GM23338 (cell line): Measurements from ENCODE around the gene CIB1. TPM values are rescaled to one million over a fixed set of nuclear protein-coding genes. Genes with fewer than 3 reads are reported as not detected.

ENCODE experiments used
- ATAC-seq: fragments of 200-7000 bp; cut with Tn5 transposase; 3 replicates; pipeline ENCODE4 v1.9.1; 2020
- DNase-seq: peaks from one replicate; pipeline ENCODE4 v3.0.0-alpha.2; 2015; ENCODE audit warnings: low spot score
- H2AFZ ChIP-seq: fragments of 200-600 bp; sonication (generic); 2 replicates; pipeline ENCODE4 v1.8.0; 2016; ENCODE audit warnings: antibody characterized with exemption, mild to moderate bottlenecking, moderate library complexity
- H3F3A ChIP-seq: fragments of 200-600 bp; sonication (generic); replicated peaks from 2 replicates; pipeline ENCODE4 v1.8.0; 2017; ENCODE audit warnings: antibody characterized with exemption, mixed run types, low read depth
- H3K27ac ChIP-seq: fragments of 200-600 bp; sonication (generic); 2 replicates; pipeline ENCODE4 v1.6.1; 2016; ENCODE audit warnings: low read depth
- H3K27me3 ChIP-seq: fragments of 200-600 bp; sonication (generic); 2 replicates; pipeline ENCODE4 v1.8.0; 2016; ENCODE audit warnings: mild to moderate bottlenecking, mixed run types, moderate library complexity; ENCODE audit not compliant: insufficient read depth
- H3K36me3 ChIP-seq: fragments of 200-600 bp; sonication (generic); 2 replicates; pipeline ENCODE4 v1.8.0; 2016; ENCODE audit warnings: mild to moderate bottlenecking; ENCODE audit not compliant: insufficient read depth
- H3K4me1 ChIP-seq: fragments of 200-600 bp; sonication (generic); 2 replicates; pipeline ENCODE4 v1.8.0; 2016; ENCODE audit warnings: mild to moderate bottlenecking, moderate library complexity; ENCODE audit not compliant: insufficient read depth
- H3K4me2 ChIP-seq: fragments of 200-600 bp; sonication (generic); 2 replicates; pipeline ENCODE4 v1.7.1; 2017; ENCODE audit warnings: mixed run types
- H3K4me3 ChIP-seq: fragments of 200-600 bp; sonication (generic); 2 replicates; pipeline ENCODE4 v1.6.1; 2016; ENCODE audit warnings: mixed run types
- H3K79me2 ChIP-seq: fragments of 200-600 bp; sonication (generic); replicated peaks from 2 replicates; pipeline ENCODE4 v1.8.0; 2017; ENCODE audit warnings: mild to moderate bottlenecking; ENCODE audit not compliant: insufficient read depth
- H3K9me2 ChIP-seq: fragments of 200-600 bp; sonication (generic); 2 replicates; pipeline ENCODE4 v1.8.0; 2017; ENCODE audit not compliant: insufficient read depth
- H4K20me1 ChIP-seq: fragments of 200-600 bp; sonication (generic); replicated peaks from 2 replicates; pipeline ENCODE4 v1.8.0; 2017; ENCODE audit warnings: mild to moderate bottlenecking; ENCODE audit not compliant: insufficient read depth
- H3K27ac Mint-ChIP-seq: 2 replicates; pipeline ENCODE4 v1.8.0; 2020; ENCODE audit warnings: inconsistent platforms, mild to moderate bottlenecking, moderate library complexity, mixed read lengths
- H3K27me3 Mint-ChIP-seq: 3 replicates; pipeline ENCODE4 v1.8.0; 2022; ENCODE audit warnings: low read depth, mild to moderate bottlenecking, moderate library complexity, mixed read lengths, inconsistent platforms; ENCODE audit not compliant: insufficient read depth, poor library complexity
- H3K36me3 Mint-ChIP-seq: 3 replicates; pipeline ENCODE4 v1.8.0; 2021; ENCODE audit warnings: low read depth, mild to moderate bottlenecking, inconsistent platforms, moderate library complexity, mixed read lengths
- H3K4me1 Mint-ChIP-seq: 3 replicates; pipeline ENCODE4 v1.8.0; 2020; ENCODE audit warnings: mild to moderate bottlenecking, inconsistent platforms, mixed read lengths
- H3K4me3 Mint-ChIP-seq: 3 replicates; pipeline ENCODE4 v1.8.0; 2021; ENCODE audit warnings: moderate library complexity, mild to moderate bottlenecking, inconsistent platforms, mixed read lengths
- H3K9me3 Mint-ChIP-seq: 3 replicates; pipeline ENCODE4 v1.8.0; 2020; ENCODE audit warnings: moderate library complexity, mild to moderate bottlenecking, inconsistent platforms, mixed read lengths
- CREB1 ChIP-seq: fragments of 250-450 bp; sonication (Bioruptor Pico); IDR thresholded peaks from 2 replicates; pipeline ENCODE4 v1.5.0; 2020; ENCODE audit warnings: low read depth, mild to moderate bottlenecking, moderate library complexity
- EZH2 ChIP-seq: fragments of 200-600 bp; sonication (generic); IDR thresholded peaks from one replicate; pipeline ENCODE4 v1.8.0; 2017; ENCODE audit warnings: antibody characterized with exemption, mild to moderate bottlenecking, low read depth; ENCODE audit not compliant: unreplicated experiment
- EZH2phosphoT487 ChIP-seq: fragments of 200-600 bp; sonication (generic); IDR thresholded peaks from one replicate; pipeline ENCODE4 v1.8.1; 2018; ENCODE audit warnings: antibody characterized with exemption; ENCODE audit not compliant: unreplicated experiment
- JUNB ChIP-seq: IDR thresholded peaks from one replicate; pipeline ENCODE4 v1.6.1; 2016; ENCODE audit warnings: antibody characterized with exemption; ENCODE audit not compliant: unreplicated experiment
- NANOG ChIP-seq: IDR thresholded peaks from 2 replicates; pipeline ENCODE4 v1.6.1; 2016; ENCODE audit warnings: antibody characterized with exemption, borderline replicate concordance
- POLR2AphosphoS5 ChIP-seq: IDR thresholded peaks from 2 replicates; pipeline ENCODE4 v1.6.1; 2016; ENCODE audit warnings: antibody characterized with exemption, low read depth
- STAT1 ChIP-seq: IDR thresholded peaks from one replicate; pipeline ENCODE4 v1.6.1; 2016; ENCODE audit warnings: antibody characterized with exemption; ENCODE audit not compliant: unreplicated experiment
- ZNF114 ChIP-seq: fragments of 250-450 bp; sonication (Bioruptor Pico); IDR thresholded peaks from 2 replicates; pipeline ENCODE4 v1.5.0; 2020; ENCODE audit warnings: mild to moderate bottlenecking, moderate library complexity
- ZNF331 ChIP-seq: fragments of 250-450 bp; sonication (Bioruptor Pico); IDR thresholded peaks from 2 replicates; pipeline ENCODE4 v1.5.0; 2020; ENCODE audit warnings: low read depth, mild to moderate bottlenecking, moderate library complexity
- polyA plus RNA-seq: library from polyadenylated mRNA; unstranded; fragments of >200 nt; fragmentation: Nextera tagmentation; extraction: Ambion mirVana; gene quantifications from 2 replicates; pipeline ENCODE4 v1.2.1, GENCODE V29; 2016
- total RNA-seq: library from RNA; depleted of rRNA; stranded (reverse); fragments of >200 nt; shearing (Covaris generic); gene quantifications from 2 replicates; pipeline ENCODE4 v1.2.3, GENCODE V29; 2014
- TF ChIP-seq, protein P1 (sequence below): IDR thresholded peaks from one replicate; pipeline ENCODE4 v1.6.1; 2018; ENCODE audit warnings: antibody characterized with exemption; ENCODE audit not compliant: unreplicated experiment
- TF ChIP-seq, protein P2 (sequence below), 2 experiments: fragments of 200-600 bp in 1 of 2; sonication (generic) in 1 of 2; conservative IDR thresholded peaks; 2 replicates each; pipeline versions ENCODE4 v1.5.1 to v1.6.1; 2016 to 2017; ENCODE audit warnings: antibody characterized with exemption in 2 of 2, low read depth in 2 of 2, mild to moderate bottlenecking in 2 of 2, moderate library complexity in 1 of 2
- TF ChIP-seq, protein P3 (sequence below): IDR thresholded peaks from 2 replicates; pipeline ENCODE4 v1.6.1; 2016; ENCODE audit warnings: antibody characterized with exemption
- TF ChIP-seq, protein P4 (sequence below): fragments of 250-450 bp; sonication (Bioruptor Pico); IDR thresholded peaks from 2 replicates; pipeline ENCODE4 v1.5.0; 2020; ENCODE audit warnings: mild to moderate bottlenecking, moderate library complexity

CIB1 gene
- total and polyA plus RNA-seq, 2 experiments from 2014 or later, result 9.8 to 35.9 TPM

DNA sequence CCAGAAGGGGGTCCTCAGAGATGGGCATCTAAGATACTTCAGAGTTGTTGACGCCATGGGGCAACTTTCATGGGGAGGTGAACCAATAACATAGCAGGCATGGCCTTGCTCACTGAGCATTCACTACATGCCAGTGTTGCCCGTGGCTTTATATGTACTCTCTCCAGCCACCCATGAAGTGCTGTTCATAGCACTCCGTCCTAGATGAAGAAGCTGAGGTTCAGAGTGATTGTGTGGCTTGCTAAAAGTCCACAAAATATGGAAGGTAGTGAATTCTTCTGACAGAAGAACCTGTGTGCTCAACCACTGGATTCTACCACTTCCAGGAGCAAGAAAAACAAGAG, 42.4 kb downstream of the CIB1 start:
- Histone ChIP-seq H3K79me2 (no peaks in the 10 kb centered on the region), H3K9me2 (no peaks in the 10 kb centered on the region), H3F3A (no peaks in the 10 kb centered on the region), H4K20me1 (no peaks in the 10 kb centered on the region), H3K4me1 (no peaks in the 10 kb centered on the region), H3K4me3 (no peak overlapping the region), H3K4me2 (no peak overlapping the region), H3K27me3 (no peaks in the 10 kb centered on the region), H2AFZ (no peak overlapping the region), H3K36me3 (no peaks in the 10 kb centered on the region), H3K27ac (no peak overlapping the region)
- no peak for TF ChIP-seq EZH2
- TF ChIP-seq, protein P1, sequence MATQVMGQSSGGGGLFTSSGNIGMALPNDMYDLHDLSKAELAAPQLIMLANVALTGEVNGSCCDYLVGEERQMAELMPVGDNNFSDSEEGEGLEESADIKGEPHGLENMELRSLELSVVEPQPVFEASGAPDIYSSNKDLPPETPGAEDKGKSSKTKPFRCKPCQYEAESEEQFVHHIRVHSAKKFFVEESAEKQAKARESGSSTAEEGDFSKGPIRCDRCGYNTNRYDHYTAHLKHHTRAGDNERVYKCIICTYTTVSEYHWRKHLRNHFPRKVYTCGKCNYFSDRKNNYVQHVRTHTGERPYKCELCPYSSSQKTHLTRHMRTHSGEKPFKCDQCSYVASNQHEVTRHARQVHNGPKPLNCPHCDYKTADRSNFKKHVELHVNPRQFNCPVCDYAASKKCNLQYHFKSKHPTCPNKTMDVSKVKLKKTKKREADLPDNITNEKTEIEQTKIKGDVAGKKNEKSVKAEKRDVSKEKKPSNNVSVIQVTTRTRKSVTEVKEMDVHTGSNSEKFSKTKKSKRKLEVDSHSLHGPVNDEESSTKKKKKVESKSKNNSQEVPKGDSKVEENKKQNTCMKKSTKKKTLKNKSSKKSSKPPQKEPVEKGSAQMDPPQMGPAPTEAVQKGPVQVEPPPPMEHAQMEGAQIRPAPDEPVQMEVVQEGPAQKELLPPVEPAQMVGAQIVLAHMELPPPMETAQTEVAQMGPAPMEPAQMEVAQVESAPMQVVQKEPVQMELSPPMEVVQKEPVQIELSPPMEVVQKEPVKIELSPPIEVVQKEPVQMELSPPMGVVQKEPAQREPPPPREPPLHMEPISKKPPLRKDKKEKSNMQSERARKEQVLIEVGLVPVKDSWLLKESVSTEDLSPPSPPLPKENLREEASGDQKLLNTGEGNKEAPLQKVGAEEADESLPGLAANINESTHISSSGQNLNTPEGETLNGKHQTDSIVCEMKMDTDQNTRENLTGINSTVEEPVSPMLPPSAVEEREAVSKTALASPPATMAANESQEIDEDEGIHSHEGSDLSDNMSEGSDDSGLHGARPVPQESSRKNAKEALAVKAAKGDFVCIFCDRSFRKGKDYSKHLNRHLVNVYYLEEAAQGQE, result no peak
- no peak for TF ChIP-seq POLR2AphosphoS5
- no peak for TF ChIP-seq CREB1
- TF ChIP-seq, protein P2, sequence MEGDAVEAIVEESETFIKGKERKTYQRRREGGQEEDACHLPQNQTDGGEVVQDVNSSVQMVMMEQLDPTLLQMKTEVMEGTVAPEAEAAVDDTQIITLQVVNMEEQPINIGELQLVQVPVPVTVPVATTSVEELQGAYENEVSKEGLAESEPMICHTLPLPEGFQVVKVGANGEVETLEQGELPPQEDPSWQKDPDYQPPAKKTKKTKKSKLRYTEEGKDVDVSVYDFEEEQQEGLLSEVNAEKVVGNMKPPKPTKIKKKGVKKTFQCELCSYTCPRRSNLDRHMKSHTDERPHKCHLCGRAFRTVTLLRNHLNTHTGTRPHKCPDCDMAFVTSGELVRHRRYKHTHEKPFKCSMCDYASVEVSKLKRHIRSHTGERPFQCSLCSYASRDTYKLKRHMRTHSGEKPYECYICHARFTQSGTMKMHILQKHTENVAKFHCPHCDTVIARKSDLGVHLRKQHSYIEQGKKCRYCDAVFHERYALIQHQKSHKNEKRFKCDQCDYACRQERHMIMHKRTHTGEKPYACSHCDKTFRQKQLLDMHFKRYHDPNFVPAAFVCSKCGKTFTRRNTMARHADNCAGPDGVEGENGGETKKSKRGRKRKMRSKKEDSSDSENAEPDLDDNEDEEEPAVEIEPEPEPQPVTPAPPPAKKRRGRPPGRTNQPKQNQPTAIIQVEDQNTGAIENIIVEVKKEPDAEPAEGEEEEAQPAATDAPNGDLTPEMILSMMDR (conservative IDR thresholded peaks at IDR 0.05; ENCODE audit: low read depth in 2 of 2), result no peak
- TF ChIP-seq, protein P3, sequence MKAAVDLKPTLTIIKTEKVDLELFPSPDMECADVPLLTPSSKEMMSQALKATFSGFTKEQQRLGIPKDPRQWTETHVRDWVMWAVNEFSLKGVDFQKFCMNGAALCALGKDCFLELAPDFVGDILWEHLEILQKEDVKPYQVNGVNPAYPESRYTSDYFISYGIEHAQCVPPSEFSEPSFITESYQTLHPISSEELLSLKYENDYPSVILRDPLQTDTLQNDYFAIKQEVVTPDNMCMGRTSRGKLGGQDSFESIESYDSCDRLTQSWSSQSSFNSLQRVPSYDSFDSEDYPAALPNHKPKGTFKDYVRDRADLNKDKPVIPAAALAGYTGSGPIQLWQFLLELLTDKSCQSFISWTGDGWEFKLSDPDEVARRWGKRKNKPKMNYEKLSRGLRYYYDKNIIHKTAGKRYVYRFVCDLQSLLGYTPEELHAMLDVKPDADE, result no peak
- no peak for TF ChIP-seq EZH2phosphoT487
- TF ChIP-seq NANOG, result no peak
- no peak for TF ChIP-seq JUNB
- no peak for TF ChIP-seq ZNF331 (CRISPR knock-in tag)
- no peak for TF ChIP-seq ZNF114 (CRISPR knock-in tag)
- TF ChIP-seq STAT1, result no peak
- TF ChIP-seq, protein P4, sequence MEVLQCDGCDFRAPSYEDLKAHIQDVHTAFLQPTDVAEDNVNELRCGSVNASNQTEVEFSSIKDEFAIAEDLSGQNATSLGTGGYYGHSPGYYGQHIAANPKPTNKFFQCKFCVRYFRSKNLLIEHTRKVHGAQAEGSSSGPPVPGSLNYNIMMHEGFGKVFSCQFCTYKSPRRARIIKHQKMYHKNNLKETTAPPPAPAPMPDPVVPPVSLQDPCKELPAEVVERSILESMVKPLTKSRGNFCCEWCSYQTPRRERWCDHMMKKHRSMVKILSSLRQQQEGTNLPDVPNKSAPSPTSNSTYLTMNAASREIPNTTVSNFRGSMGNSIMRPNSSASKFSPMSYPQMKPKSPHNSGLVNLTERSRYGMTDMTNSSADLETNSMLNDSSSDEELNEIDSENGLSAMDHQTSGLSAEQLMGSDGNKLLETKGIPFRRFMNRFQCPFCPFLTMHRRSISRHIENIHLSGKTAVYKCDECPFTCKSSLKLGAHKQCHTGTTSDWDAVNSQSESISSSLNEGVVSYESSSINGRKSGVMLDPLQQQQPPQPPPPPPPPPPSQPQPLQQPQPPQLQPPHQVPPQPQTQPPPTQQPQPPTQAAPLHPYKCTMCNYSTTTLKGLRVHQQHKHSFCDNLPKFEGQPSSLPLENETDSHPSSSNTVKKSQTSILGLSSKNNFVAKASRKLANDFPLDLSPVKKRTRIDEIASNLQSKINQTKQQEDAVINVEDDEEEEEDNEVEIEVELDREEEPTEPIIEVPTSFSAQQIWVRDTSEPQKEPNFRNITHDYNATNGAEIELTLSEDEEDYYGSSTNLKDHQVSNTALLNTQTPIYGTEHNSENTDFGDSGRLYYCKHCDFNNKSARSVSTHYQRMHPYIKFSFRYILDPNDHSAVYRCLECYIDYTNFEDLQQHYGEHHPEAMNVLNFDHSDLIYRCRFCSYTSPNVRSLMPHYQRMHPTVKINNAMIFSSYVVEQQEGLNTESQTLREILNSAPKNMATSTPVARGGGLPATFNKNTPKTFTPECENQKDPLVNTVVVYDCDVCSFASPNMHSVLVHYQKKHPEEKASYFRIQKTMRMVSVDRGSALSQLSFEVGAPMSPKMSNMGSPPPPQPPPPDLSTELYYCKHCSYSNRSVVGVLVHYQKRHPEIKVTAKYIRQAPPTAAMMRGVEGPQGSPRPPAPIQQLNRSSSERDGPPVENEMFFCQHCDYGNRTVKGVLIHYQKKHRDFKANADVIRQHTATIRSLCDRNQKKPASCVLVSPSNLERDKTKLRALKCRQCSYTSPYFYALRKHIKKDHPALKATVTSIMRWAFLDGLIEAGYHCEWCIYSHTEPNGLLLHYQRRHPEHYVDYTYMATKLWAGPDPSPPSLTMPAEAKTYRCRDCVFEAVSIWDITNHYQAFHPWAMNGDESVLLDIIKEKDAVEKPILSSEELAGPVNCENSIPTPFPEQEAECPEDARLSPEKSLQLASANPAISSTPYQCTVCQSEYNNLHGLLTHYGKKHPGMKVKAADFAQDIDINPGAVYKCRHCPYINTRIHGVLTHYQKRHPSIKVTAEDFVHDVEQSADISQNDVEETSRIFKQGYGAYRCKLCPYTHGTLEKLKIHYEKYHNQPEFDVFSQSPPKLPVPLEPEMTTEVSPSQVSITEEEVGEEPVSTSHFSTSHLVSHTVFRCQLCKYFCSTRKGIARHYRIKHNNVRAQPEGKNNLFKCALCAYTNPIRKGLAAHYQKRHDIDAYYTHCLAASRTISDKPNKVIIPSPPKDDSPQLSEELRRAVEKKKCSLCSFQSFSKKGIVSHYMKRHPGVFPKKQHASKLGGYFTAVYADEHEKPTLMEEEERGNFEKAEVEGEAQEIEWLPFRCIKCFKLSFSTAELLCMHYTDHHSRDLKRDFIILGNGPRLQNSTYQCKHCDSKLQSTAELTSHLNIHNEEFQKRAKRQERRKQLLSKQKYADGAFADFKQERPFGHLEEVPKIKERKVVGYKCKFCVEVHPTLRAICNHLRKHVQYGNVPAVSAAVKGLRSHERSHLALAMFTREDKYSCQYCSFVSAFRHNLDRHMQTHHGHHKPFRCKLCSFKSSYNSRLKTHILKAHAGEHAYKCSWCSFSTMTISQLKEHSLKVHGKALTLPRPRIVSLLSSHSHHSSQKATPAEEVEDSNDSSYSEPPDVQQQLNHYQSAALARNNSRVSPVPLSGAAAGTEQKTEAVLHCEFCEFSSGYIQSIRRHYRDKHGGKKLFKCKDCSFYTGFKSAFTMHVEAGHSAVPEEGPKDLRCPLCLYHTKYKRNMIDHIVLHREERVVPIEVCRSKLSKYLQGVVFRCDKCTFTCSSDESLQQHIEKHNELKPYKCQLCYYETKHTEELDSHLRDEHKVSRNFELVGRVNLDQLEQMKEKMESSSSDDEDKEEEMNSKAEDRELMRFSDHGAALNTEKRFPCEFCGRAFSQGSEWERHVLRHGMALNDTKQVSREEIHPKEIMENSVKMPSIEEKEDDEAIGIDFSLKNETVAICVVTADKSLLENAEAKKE, result no peak
- no peaks in the 10 kb centered on the region for H3K9me3 Mint-ChIP-seq
- peaks cover 10% of the 10 kb centered on the region for H3K27me3 Mint-ChIP-seq
- no peak overlapping the region for H3K27ac Mint-ChIP-seq
- H3K4me3 Mint-ChIP-seq, result no peak overlapping the region
- peaks cover 18% of the 10 kb centered on the region for H3K4me1 Mint-ChIP-seq
- DNase-seq (no peak), ATAC-seq (no peak)
- H3K36me3 Mint-ChIP-seq, result no peaks in the 10 kb centered on the region
